Activated CD8-positive, alpha-beta memory T cell treated with anti-CD3 and anti-CD28 coated beads for 24 hours (primary cell): Measurements from ENCODE around the gene MMP10.

ENCODE experiments used
- DNase-seq: peaks from one replicate; pipeline ENCODE4 v3.0.0-alpha.2; 2020

MMP10 gene

DNA sequence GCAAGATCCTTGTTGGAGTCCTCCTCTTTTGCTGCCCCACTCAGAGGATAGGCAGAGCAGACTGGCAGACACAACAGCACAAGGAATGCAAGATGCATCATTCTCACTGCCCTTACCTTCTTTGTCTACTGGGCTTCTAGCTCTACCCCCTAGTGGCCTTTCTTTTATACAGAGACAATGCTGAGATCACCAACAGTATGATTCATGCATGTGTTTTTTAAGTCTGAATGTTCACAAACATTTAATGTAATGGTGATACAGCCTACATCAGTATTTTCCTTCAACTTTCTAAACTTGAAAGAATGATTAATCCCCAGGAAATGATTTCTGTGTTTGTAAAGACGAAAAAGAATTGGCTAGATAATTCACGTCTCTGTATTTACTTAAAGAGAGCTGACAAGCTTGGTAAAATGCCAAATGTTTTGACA lies at the start of gene MMP10:
TSS of gene MMP10 (minus strand) at position 138 of the 428 bp plus-strand sequence. CDS start at position 101, 37 bp downstream.
- DNase-seq = no peak

DNA sequence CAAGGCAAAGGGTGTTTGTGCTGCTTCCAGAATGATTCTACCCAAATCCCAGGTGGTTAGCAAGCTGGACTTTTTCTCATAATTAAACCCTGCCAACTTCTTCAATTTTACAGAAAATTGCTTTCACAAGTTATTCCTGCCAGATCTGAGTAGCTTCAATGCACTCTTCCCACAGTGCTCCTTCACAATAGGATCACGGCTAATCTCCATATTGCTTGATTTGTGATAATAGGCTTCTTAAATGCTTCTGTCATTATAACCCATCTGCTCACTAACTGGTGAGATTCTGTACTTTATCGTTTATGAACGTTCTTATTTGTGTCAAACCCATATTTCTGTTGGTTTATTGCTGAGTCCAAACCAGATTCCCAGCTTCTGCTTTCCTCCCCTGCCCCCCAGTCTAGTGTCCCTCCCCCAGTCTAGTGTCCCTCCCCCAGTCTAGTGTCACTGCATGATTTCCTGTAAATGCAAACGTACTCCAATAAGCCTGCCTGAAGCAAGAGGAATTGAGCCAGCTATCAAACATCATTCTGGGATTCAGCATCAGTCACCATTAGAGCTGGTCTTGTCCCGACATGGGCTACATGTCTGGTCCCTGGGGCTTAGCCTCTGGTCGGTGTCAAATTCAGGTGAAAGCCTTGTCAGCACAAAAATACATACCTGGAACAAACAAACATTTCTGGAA lies 49.0 kb upstream of the MMP10 start:
- no peak for DNase-seq

DNA sequence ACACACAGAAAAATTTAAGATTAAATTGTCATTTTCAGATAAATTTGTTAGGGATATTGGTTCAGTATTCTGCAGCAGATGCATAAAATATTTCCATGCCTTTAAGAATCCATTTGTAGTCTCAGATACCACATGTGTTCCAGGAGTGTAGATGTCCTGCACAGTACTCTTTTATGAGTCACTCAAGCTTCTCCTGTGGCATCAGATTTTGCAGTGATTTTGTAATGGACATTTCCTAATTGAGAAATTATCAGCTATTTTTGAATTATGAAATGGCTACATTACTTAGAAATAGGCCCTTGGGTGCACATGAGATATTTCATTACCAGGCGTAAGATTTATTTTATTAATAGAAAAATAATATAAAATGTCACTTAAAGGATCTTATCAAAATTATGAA lies 44.1 kb upstream of the MMP10 start:
- DNase-seq = no peak

DNA sequence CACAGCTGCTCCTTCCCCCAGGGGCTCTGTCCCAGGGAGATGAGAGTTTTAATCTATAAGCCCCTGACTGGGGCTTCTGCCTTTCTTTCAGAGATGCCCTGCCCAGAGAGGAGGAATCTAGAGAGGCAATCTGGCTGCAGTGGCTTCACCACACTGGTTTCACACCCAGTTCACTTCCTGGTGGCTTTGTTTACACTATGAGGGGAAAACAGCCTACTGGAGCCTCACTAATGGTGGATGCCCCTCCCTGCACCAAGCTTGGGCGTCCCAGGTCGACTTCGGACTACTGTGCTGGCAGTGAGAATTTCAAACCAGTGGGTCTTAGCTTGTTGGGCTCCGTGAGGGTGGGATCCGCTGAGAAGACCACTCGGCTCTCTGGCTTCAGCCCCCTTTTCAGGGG lies 39.1 kb upstream of the MMP10 start:
- DNase-seq = no peak

DNA sequence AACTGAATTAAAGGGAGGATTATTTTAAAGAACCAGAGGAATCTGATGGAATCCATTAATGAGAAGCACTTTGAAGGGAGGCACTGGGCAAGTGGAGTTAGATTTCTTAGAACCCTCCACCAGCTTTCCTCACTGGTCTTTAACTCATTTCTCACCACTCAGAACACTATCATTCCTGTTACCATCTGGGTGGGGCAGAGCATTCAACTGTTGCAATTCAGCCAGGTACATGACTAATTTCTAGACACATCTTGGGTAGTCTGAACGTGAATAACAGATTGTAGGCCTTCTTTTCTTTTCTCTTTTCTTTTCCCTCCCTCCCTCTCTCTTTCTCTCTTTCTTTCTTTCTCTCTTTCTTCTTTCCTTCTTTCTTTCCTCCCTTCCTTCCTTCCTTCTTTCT lies 33.1 kb upstream of the MMP10 start:
- no peak for DNase-seq

DNA sequence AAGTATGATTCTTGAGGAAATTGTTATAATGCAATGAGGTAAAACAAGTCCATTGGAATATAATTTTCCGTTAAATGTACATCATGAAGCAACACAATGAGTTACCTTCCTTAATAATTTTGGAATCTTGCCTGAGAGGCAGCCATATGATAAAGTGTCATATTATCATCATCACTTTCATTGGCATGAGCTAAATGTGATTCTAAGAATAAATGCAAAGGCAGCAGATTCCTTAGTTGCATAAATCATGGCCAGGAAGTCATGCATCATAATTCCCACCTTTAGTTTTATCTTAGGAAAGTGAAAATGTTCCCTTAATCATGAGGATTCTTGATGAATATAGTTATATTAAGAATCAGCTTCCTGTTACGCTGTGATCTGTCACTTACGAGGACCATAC lies 31.8 kb upstream of the MMP10 start:
- DNase-seq = no peak

DNA sequence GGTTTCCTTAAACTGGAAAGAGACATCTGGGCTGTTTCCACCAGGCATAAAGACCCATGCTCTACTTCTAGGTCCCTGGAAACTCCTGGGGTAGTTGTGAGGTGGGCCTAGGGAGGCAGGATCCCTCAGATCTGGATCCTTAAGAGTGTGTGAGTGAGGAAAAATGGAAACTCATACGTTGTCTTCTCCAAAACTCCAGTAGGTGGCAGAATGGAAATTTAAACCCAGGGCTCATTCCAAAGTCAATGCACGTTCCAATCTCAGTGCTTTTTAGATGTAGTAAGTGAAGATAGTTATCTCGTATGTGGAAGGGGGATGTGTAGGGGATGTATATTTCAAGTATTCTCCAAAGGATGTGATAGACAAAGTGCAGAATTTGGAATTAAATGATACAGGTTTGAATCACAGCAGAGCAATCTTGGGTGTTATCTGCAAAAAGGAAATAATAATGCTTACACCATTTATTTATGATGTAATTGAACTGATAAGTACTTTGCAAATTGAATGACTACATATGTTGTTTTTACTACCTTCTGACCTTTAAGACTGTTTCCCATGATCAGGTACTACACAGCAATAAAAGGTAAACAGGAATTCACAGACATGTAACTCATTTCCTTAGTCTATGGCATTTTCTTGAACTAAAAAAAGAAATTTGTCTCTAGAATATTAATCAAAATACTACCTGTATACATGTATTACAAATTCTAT lies 30.7 kb upstream of the MMP10 start:
- no peak for DNase-seq

DNA sequence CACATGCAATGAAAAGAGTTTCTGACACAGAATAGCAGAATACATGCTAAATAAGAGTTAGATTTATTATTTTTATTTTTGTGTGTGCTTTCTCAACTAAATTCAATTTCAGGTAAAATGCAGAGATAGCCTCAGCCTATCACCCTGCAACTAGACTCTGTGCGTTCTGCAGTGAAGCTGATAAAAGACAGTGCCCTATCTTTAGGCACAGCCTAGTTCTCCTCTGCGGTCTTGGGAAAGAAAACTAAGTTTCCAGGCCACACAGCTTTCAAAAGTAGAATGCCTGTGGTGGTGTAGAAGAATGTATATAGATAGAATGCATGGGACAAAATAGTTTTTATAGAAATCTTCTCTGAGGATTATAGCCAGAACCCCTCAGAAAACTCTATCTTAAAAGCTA lies 29.5 kb upstream of the MMP10 start:
- DNase-seq = no peak

DNA sequence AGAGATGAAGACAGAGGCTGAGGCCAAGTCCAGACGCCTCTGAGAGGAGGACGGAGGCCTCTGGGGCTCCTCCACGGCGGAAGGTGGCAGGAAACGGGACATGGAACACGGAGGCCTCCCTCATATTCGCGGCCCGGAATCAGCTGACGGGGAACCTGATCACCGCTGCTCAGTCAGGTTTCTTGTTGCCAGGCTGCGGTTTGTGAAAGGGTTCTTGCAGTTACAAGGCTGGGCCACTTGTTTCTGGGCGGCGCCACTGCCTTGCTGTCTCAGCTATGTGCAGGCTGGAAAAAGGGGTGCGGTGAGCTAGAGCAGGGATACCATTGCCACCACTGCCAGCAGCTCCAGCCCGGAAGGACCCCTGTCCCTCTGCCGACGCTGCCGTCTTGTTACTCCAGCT lies 27.5 kb upstream of the MMP10 start:
- DNase-seq = no peak

DNA sequence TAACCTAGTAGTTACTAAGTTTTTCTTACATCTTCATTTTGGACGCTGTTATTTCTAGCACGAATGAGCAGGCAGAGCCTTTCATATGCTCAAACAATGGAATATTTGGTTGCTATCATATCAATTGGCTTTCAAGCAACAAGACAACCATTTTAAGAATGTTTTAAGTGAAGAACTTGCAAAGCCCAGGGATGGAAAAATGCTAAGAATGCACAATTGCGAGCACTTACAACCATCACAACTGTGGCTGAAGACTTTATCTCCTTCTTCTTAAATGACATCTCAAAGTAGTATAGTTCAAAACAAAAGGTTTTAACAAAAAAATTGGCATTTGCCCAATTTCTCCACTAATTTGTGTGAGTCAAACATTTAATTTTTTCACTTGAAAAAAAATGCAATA lies 25.9 kb upstream of the MMP10 start:
- DNase-seq = no peak

DNA sequence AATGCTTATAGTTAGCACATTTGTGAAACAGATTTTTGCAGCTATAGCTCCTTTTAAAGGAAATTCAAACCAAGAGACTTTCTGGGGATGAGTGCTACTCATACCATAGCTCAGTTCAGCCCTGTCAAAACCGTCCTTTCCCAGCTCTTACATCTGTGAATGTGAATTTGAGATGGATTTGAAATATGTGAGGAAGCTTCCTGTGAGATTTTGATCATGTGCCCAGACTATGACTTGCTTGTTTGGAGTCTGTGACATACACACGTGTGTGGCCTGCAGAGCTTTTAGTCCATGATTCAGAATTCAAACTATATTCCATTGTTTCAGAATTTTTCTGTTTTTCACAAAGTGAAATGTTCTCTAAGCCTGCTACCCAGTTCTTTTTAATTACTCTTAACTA lies 21.9 kb upstream of the MMP10 start:
- DNase-seq = no peak

DNA sequence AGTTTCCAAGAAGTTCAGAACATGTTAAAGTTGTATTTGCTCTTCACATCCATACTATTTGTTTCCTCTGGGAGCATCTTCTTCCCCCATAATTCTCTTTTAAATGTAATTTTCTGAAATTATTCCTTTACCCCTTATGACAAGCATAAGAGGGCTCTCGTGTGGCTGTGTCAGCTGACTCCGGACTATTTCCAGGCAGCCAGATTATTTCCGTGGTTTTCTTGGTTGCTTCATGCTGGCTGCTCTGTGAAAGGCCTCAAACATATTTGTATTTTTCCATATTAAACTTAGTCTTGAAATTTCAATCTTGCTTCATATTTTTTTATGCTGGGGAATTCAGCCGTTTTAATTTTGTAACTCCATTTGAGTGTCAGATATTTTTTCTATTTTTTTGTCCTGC lies 20.3 kb upstream of the MMP10 start:
- no peak for DNase-seq

DNA sequence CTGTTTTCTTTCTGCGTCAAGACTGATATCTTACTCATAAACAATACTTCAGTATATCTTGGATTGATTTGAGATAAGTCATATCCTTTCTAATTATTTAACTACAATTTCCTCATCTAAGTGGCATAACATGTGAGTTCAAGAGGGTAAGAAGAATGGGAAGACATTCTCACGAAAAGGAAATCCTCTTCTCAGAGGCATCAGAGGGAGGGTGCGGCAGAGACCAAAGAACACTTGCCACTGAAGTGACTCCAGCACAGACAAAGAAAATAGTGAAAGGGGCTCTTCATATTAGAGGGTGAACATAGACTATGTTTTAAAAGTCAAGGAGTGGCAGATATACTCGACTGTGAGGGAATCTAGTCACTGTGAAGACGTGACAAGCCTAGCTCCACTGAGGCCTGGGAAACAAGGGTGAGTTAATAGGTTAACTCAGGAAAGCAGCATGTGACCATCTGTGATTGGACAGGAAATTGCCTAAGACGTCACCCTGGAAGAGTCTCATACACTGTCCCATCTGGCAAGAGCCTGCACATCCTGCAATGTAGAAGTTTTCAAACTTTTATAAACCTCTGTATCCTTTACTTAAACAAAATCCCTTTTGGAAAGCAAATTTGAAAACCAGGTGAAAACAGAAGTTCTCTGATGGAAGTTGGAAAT lies 19.4 kb upstream of the MMP10 start:
- DNase-seq = no peak

DNA sequence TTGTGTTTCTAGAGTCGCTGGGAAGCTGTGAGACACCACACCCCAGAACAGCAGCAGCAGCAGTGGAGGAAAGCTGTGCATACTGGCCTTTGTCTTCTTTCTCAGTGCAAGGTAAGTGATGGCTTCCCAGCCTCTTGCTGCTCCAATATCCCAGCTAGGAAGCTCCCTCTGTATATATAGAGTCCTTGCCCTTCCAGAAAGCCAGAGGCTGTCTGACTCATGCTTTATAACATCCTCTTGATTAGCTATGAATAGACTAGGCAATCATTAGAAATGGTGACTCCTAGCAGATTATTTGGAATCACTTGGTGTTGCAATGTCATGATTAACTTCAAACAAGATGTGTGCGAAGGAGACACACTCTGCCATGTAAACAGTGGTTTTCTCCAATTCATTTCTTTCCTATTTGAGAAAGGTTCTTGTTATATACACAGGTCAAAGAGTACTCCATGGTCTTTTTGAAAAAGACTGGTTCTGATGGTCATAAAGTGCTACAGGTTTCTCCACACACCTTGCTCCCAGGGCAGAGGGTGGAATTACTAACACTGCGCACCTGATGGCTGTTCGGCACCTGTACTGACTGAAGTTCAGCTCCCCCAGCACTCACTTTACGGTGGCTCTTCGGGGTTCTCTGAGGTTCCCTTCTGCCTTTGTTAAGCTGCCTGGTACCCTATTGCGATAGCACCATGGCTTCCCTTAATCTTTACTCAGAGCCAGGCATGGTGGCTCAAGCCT lies 17.8 kb upstream of the MMP10 start, which contains the start of gene MMP1:
TSS of gene MMP1 (minus strand) at position 149 of the 735 bp plus-strand sequence. CDS start at position 81, 68 bp downstream.
- DNase-seq = no peak

DNA sequence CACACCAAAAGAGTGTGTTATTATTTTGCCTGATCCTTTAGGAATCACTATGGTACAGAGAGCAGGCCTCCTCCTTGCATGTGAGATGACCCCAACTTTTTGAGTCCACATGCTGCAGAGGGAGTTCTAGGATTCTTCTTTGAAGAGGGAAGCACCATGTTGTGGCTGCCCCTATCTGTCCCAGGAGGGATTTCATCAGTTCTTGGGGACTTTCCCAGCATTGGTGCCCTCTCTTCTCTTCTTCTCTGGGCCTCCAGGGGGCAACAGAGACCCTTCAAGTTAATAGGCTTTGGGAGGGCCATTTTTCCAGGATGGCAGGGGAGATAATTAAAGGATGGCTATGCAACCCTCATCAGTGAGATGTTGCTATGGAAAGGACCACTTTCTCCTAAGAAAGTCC lies 14.0 kb upstream of the MMP10 start:
- no peak for DNase-seq

DNA sequence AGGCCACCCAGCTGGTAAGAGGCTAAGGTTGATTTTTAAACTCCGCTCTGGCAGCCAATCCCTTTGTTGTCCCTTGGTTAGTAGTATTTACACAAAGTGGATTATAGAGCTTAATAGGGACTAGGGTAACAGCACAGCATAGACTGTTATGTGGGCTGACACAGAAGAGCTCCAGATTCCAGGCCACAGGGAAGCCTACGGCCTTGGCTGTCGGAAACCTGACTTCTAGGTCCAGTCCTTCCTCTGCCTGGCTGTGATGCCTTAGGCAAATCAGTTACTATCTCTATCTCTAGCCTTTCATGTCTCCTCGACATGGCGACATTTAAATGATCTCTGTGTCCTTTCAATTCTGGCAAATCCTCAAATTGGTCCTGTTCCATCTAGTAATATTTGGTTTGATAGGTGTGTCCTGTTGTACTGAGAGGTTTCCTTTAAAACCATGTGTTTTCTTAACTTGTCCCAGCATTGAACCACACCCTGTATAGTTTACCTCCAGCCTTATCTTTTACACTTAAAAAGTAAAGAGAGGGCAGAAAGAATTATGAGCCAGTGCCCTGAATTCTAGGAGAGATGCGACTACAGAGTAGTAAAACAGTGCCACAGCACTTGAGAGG lies 13.4 kb upstream of the MMP10 start:
- DNase-seq = no peak

DNA sequence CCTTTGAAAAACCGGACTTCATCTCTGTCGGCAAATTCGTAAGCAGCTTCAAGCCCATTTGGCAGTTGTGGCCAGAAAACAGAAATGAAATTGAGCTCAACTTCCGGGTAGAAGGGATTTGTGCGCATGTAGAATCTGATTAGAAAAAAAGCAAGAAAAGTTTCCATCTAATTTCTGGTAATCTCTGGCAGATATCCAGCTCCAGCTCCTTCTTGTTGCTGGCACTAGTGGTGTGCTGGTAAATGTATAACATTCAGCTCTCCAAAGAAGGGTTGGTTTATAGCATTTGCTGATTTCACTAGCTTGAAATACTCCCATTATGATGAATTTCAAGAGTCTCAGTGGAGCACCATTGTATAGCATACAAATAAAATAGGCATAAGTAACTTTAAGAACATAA lies 12.2 kb upstream of the MMP10 start:
- no peak for DNase-seq

DNA sequence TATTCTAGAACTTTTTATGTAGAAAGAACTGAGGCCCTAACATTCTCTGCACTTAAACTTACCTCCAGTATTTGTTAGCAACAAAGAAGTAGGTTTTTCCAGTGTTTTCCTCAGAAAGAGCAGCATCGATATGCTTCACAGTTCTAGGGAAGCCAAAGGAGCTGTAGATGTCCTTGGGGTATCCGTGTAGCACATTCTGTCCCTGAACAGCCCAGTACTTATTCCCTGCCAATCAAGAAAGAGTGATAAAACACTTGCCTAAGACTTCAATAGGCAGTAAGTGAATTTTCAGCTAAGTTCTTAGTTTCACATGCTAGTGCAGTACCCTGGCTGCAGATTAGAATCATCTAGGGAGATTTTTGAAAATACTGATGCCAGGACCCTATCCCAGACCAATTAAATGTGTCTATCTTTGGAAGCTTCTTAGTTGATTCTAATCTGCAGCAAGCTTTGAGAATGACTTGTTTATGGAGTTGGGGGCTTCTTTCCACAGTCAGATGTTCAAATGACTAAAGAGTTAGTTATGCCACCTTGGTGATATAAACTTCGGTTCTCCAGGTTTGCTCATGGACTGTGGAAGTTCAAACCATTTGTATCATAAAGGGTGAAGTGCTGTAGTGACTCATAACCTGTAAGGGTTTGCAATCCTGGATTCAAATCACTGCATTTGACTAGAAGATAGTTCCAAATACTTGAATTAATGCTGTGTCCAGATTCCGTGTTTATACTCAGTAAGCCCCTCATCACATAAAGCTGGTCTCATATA lies 11.0 kb upstream of the MMP10 start:
- no peak for DNase-seq

DNA sequence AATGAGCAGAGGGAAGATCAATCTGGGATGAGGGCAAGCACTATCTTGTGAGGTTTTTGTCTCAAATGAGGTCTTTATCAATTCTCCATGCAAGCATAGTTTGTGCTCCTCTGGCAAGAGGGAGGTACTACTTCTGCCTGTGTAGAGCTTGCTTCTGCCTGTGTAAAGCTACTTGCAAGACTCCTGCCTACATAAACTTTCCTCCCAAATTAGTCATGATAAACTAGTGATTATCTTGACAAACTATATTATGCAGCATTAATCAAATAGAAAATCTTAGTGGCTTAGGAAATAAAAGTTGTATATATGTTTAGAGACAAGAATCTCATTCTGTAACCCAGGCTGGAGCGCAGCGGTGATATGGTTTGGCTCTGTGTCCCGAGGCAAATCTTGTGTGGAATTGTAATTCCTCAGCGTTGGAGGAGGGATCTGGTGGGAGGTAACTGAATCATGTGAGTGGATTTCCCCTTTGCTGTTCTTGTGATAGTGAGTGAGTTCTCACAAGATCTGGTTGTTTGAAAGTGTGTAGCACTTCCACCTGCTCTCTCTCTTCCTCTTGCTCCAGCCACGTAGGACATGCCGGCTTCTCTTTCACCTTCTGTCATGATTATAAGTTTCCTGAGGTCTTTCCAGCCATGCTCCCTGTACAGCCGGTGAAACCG lies 8.0 kb upstream of the MMP10 start:
- no peak for DNase-seq

DNA sequence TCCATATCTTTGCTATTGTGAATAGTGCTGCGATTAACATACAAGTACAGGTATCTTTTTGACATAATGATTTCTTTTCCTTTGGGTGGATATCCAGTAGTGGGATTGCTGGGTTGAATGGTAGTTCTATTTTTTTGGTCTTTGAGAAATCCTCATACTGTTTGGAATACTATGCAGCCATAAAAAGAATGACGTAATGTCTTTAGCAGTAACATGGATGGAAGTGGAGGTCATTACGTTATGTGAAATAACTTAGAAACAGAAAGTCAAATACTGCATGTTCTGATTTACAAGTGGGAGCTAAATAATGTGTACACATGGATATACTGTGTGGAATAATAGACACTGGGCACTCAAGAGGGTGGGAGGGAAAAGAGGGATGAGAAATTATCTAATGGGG lies 4.0 kb upstream of the MMP10 start:
- no peak for DNase-seq

DNA sequence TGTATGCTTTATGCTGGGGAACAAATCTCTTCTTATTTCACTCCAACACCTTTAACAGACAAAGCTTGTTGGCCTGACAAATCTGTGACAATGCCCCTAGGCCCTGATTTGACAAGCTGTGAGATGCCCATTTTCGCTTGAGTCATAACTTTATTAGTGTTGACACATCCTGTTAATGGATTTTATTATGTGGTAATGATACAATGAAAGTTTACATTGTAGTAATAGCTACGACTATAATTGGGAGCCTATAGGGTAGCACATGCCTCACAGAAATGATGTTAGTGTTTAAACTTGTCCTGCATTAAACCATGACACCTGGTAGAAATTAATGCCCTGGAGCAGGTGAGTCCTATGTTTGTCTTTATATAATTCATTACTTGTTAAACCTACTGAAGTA lies 3.3 kb upstream of the MMP10 start:
- no peak for DNase-seq

DNA sequence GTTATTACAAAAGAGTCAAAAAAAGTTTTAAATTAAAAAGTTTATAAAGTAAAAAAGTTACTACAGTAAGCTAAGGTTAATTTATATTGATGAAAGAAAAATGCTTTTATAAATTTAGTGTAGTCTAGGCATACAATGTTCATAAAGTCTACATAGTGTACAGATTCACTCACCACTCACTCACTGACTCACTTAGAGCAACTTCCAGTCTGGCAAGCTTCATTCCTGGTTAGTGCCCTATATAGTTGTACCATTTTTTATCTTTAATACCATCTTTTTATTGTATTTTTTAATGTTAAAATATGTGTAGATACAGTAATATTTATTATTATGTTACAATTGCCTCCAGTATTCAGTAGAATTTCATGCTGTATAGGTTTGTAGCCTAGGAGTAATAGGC lies 2.6 kb upstream of the MMP10 start:
- no peak for DNase-seq
